Erythroblast (primary cell): Measurements from ENCODE around the gene PAX2.

ENCODE experiments used
- DNase-seq, 2 experiments: peaks; one replicate each; lab custom pipeline; 2025; lab: John Stamatoyannopoulos, UW
- GATA1 ChIP-seq: IDR thresholded peaks from 2 replicates; pipeline ENCODE4 v1.6.1; 2011; ENCODE audit warnings: low read depth, mild to moderate bottlenecking, control low read depth, low read length, moderate library complexity
- POLR2A ChIP-seq: IDR thresholded peaks from 2 replicates; pipeline ENCODE4 v1.6.1; 2011; ENCODE audit warnings: mild to moderate bottlenecking, low read length

Gene PAX2

GRCh38 chr10:100810091-100810834, 64.9 kb downstream of the PAX2 start:
- TF ChIP-seq POLR2A = no peak
- TF ChIP-seq GATA1 = no peak
- no peak for DNase-seq

DNA sequence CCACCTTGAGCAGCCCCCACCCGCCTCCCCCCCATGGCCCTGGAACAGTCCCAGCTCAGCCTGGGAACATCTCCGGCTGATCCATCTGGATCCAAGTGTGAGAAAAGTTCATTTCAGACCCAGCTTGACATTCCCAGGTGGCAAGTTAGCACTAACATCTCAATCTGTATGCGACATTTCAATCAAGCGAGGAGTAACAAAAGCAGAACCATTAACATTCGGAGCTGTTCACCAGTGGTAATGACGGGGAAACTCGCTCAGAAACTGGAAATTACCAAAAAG, 65.4 kb downstream of the PAX2 start:
- no peak for TF ChIP-seq GATA1
- TF ChIP-seq POLR2A = no peak
- DNase-seq = no peak

DNA sequence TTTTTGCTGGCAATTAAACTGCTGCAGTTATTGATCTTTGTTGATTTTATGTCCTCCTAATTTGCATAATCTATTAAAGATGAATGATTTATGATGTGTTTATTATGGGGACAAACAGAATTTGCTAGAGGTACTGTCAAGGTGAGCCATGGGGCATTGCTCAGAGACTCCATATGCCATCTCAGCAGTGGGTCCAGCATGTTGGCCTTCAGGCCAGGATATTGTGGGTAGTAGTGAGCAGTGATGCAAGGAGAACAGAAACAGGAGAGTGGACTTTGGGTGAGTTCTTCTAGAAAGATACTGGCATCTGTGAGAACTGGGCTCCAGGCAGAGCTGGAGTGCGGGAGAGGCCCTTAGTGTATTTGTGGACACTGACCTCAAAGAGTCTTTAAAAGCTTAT, 65.9 kb downstream of the PAX2 start:
- TF ChIP-seq POLR2A (no peak), GATA1 (no peak)

DNA sequence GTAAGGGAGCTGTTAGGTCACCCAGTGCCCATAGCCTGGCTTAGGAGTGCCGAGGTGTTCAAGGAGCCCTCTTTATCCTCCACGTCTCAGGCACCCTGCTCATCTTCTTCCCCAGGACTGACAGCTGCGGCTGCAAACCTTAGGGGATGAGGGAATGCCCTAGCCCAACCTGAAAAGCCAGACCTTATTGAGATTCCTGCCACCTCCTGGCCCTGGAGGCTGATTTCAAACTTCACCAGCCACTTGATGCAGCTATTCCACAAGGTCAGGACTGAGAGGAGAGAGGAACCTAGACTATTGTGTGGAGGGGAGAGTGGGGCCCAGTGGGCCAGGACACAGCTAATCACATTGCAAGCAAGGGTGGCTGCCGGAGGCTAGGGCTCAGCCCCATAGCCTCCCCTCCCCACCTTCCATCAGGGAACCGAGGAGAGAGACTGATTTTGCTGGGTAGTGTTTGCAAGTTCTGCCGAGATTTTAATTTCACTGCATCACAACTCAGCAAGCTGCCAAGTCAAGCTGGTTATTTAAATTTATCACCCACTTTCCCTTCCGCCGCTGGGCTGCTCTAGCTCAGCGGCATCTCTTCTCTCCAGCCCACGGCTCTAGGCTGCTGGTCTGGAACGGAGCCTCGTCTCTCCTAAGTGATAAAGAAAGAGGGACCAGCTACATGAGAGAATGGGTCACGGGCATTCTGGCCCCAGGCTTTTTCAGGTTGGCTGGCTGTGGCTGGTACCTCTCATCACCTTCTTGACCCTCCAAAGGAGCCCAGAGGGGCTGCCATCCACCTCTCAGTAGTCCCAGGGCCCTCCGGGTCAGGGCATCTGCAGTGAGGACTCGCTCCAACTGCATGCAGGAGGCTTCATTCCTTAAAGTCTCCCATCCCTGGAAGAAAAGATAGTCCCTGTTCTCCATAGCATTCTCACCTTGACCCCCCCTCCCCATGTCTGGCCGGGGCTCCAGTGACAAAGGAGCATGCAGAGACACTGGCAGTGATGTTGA, 66.7 kb downstream of the PAX2 start:
- no peak for DNase-seq
- TF ChIP-seq POLR2A (no peak), GATA1 (no peak)

More for the DNA sequence above, 65.9 kb downstream of the PAX2 start:
- DNase-seq = no peak

- TF ChIP-seq GATA1 (no peak), POLR2A (no peak)
- DNase-seq = no peak
Measured at GRCh38 chr10:100812978-100813377, 67.6 kb downstream of the PAX2 start.

DNA sequence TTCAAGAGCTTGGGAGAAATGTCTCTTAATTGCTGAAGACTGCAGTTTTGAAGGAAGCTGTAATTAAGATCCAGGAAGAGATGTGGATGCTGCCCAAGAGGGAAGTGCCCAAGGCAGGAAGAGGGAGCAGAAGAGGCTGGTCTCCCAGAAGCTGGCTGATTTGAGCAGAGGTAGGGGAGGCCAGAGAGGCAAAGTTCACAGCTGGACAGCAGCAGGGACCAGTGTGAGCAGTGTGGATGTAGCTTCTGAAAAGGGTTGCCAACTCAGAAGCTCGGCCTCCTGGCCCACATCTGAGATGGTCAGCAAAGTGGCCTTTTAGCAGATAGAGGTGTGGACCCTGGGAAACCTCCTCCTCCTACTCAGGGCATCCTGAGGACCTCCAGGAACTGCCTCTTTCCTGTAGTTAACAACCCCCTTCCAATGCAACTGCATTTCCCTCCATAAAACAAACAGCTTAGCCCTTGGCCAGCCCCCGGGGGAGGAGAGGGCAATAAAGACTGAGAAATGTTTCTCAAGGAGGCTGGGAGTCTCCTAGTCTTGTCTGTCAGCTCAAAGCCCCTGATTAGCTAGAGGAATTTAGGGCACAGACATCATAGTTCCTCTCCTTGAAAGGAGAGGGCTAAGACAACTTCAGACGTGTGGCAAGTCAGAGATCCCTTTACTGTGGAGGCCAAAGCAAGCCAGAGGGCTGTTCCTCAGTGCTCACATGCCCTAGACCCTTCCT, 69.5 kb downstream of the PAX2 start:
- DNase-seq = no peak
- TF ChIP-seq GATA1 (no peak), POLR2A (no peak)

DNA sequence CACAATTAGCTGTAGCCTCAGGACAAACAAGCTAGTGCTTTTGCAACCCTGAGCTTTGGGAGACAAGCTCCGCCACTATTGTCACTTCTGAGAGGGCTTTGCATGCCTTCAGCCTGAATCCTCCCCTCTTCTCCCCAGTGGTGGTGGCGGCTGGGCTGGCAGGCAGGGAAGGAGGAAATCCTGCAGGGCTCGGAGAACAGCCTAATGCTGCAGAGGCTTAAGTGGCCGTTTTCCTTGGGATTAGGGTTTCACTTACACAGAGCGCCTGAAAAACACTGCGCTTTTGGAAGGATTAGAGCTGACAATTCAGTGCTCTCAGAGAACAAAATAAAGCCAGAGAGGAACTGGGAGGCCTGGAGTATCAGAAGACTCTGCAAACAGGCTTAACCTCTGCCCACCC, 71.3 kb downstream of the PAX2 start:
- no peak for DNase-seq
- TF ChIP-seq POLR2A (no peak), GATA1 (no peak)

DNA sequence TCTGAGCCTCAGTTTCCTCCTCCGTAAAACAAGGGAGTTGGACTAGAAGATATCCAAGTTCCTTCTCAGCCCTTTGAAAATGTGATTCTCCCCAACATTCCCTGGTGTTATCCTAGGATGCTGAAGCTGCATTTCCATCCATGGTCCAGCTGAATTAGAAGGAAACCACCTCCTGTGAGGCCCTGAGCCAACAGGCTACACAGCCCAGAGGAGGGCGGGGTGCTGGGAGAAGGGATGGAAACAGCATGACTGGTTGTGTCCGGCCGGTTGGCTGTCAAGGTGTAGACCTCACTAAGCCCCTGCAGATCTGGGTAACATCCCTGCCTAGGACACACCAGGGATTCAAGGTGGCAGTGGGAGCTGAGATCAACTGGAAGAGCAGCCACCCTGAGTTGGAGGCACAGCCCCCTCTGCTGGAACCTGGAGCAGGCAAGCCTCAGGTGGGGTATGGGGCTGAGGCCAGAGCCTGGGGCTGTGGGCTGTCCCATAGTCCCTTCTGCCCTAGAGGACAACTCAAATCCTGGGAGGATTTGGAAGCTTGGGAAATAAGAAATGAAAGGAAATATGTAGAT, 72.0 kb downstream of the PAX2 start:
- TF ChIP-seq GATA1 (no peak), POLR2A (no peak)
- DNase-seq = no peak

DNA sequence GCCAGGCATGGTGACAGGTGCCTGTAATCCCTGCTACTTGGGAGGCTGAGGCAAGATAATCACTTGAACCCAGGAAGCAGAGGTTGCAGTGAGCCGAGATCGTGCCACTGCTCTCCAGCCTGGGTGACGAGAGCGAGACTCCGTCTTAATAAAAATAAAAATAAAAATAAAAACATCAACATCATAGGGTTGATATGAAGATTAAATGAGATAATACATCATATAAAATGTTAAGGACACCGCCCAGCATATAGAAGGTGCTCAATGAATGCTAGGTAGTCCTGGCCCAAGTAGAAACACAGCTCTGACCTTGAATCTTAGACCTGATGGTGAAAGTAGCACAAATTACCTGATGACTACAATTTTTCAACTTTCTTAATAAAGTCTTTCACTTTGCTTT, 74.0 kb downstream of the PAX2 start:
- TF ChIP-seq GATA1 (no peak), POLR2A (no peak)
- no peak for DNase-seq

DNA sequence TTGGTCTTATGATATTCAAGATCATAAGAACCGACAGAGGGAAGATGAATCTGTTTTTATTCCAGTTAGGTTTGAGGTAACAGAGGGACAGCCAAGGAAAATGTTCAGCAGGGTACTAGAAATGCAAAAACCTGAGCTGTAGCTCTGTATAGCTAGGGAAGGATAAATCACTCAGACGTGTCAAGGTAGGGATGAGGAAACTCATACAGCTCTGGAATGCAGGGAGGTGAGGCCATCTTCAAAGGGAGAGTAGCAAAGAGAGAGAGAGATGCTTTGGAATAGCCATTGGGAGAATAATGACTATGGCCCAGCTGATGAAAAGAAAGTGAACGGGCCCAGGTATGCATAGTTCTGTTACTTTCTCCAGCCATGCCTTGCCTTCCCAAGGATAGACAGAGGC, 77.8 kb downstream of the PAX2 start:
- no peak for DNase-seq
- TF ChIP-seq POLR2A (no peak), GATA1 (no peak)

GRCh38 chr10:100824886-100825285, 79.5 kb downstream of the PAX2 start:
- TF ChIP-seq GATA1 (no peak), POLR2A (no peak)
- no peak for DNase-seq

DNA sequence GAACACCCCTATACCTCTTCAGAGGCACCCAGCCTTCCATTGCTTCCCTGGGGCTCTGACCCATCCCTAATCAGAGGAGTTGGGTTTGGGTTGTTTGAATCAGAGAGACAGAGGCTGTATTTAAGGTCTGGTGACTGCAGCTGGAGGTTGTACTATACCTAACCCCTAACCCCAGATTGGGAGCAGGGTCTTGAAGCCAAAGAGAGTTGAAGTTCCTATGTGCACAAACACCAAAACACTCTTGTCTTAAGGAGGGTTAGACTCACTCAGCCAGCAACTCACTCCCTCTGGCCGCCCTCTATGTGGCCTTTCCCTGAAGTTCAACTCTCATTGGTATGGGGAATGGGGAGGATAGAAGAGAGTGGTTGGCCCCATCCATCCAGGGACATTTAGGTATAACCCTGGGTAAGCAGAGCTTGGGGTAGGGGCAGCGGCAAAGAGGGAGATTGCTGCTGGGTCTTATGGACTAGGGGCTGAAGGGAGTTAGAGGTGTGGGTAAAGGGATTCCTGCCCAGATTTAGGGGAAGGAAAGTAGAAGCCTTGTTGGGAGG, 80.0 kb downstream of the PAX2 start:
- TF ChIP-seq POLR2A (no peak), GATA1 (no peak)
- no peak for DNase-seq

DNA sequence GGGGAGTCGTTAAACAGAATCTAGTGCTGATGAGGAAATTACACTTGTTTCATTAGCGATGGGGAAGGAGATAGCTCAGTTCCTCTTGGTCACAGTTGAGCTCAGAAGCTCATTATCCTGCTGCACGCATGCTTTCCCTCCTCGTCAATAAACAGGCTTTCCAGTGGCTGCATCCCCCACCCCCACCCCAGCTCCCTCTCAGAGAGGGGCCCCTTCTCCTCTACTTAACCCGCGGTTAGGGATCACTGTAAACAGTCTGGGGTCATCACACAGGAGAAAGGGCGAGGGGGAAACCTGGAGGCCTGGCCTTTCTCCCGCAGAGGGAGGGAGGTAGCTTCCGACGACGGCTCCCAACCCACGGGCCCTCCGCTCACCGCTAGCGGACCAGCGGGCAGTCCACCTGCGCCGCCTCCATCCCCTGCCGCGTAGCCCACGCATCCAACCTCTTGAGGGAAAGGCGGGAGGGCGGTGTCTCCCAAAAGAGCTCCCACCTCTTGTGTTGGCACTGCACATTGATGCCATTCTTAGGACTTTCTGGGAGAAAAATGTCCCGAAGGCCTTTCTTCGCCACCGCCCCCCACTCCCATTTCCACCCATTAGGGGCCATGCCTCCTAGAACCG, 80.8 kb downstream of the PAX2 start:
- no peak for DNase-seq
- TF ChIP-seq POLR2A (no peak), GATA1 (no peak)
